SK-N-SH (cell line): ENCODE results near the gene CCDC167. TPM values are rescaled to one million over a fixed set of nuclear protein-coding genes. Genes with fewer than 3 reads are reported as not detected.

Experiments used
- CTCF ChIA-PET: fragments of 300-600, 350-600 bp; formaldehyde crosslinking; extraction: SDS; loops from one replicate; lab custom pipeline; 2021; lab: Yijun Ruan, JAX
- POLR2A ChIA-PET: fragments of 350-600 bp; sonication (Branson Sonifier 250); formaldehyde crosslinking; extraction: SDS; loops from one replicate; lab custom pipeline; 2020; ENCODE audit warnings: antibody characterized with exemption, inconsistent platforms; lab: Yijun Ruan, JAX
- DNase-seq: peaks from one replicate; pipeline ENCODE4 v3.0.0; 2012
- H2AFZ ChIP-seq: fragments of 200-600 bp; sonication (generic); 2 replicates; pipeline ENCODE4 v1.8.1; 2016; ENCODE audit warnings: antibody characterized with exemption, mild to moderate bottlenecking, low read depth
- H3F3A ChIP-seq: fragments of 200-600 bp; sonication (generic); replicated peaks from 2 replicates; pipeline ENCODE3; 2016; ENCODE audit warnings: antibody characterized with exemption, mild to moderate bottlenecking; ENCODE audit not compliant: insufficient read depth
- H3K27ac ChIP-seq, 2 experiments: fragments of 200-500 bp in 1 of 2; fragments of 200-600 bp in 1 of 2; sonication (Bioruptor generic) in 1 of 2; sonication (generic), shearing (Covaris generic) in 1 of 2; 2 replicates each; pipeline versions ENCODE4 v1.5.1 to v1.6.1; 2014 to 2016; ENCODE audit warnings: low read depth in 2 of 2, inconsistent platforms in 1 of 2, low read length in 1 of 2, mild to moderate bottlenecking in 1 of 2, mixed read lengths in 1 of 2
- H3K27me3 ChIP-seq: fragments of 200-600 bp; sonication (generic), shearing (Covaris generic); 2 replicates; pipeline ENCODE4 v1.6.1; 2016; ENCODE audit warnings: mixed run types; ENCODE audit not compliant: insufficient read depth
- H3K36me3 ChIP-seq, 2 experiments: fragments of 200-500 bp in 1 of 2; fragments of 200-600 bp in 1 of 2; sonication (Bioruptor generic) in 1 of 2; sonication (generic) in 1 of 2; replicated peaks in 1 of 2; 2 replicates each; pipeline versions ENCODE3 to v1.5.1; 2014 to 2016; ENCODE audit warnings: low read length in 1 of 2, mild to moderate bottlenecking in 1 of 2; ENCODE audit not compliant: insufficient read depth in 2 of 2, control insufficient read depth in 1 of 2
- H3K4me1 ChIP-seq, 2 experiments: fragments of 200-500 bp in 1 of 2; fragments of 200-600 bp in 1 of 2; sonication (Bioruptor generic) in 1 of 2; sonication (generic), shearing (Covaris generic) in 1 of 2; 2 replicates each; pipeline versions ENCODE4 v1.5.1 to v1.6.1; 2014 to 2016; ENCODE audit warnings: low read depth in 1 of 2, low read length in 1 of 2, mixed run types in 1 of 2; ENCODE audit not compliant: insufficient read depth in 2 of 2, control insufficient read depth in 1 of 2
- H3K4me2 ChIP-seq: fragments of 200-600 bp; sonication (generic), shearing (Covaris generic); 2 replicates; pipeline ENCODE4 v1.6.1; 2017; ENCODE audit warnings: mixed run types
- H3K4me3 ChIP-seq, 2 experiments: fragments of 200-500 bp in 1 of 2; fragments of 200-600 bp in 1 of 2; sonication (Bioruptor generic) in 1 of 2; sonication (generic), shearing (Covaris generic) in 1 of 2; 2 replicates each; pipeline versions ENCODE4 v1.5.1 to v1.8.1; 2014 to 2016; ENCODE audit warnings: low read depth in 2 of 2, inconsistent platforms in 1 of 2, low read length in 1 of 2, mild to moderate bottlenecking in 1 of 2, mixed read lengths in 1 of 2, moderate library complexity in 1 of 2
- H3K79me2 ChIP-seq: fragments of 200-600 bp; sonication (generic); 2 replicates; pipeline ENCODE4 v1.8.1; 2017; ENCODE audit warnings: mild to moderate bottlenecking; ENCODE audit not compliant: insufficient read depth
- H3K9ac ChIP-seq: fragments of 200-600 bp; sonication (generic); 2 replicates; pipeline ENCODE4 v1.6.1; 2017; ENCODE audit warnings: mixed run types
- H3K9me2 ChIP-seq: fragments of 200-600 bp; sonication (generic); 2 replicates; pipeline ENCODE4 v1.6.1; 2017; ENCODE audit warnings: mixed run types
- H3K9me3 ChIP-seq: fragments of 200-600 bp; sonication (generic); 2 replicates; pipeline ENCODE4 v1.6.1; 2017; ENCODE audit warnings: mixed run types, mild to moderate bottlenecking, moderate library complexity
- H4K20me1 ChIP-seq: fragments of 200-600 bp; sonication (generic); 2 replicates; pipeline ENCODE4 v1.6.1; 2017; ENCODE audit warnings: mild to moderate bottlenecking, mixed run types; ENCODE audit not compliant: insufficient read depth
- FOSL2 ChIP-seq: IDR thresholded peaks from 2 replicates; pipeline ENCODE4 v1.4.0; 2012; ENCODE audit warnings: low read depth, mild to moderate bottlenecking, moderate library complexity, borderline replicate concordance
- FOXM1 ChIP-seq: IDR thresholded peaks from 2 replicates; pipeline ENCODE4 v1.4.0; 2012; ENCODE audit warnings: low read depth, mild to moderate bottlenecking
- GATA2 ChIP-seq: sonication (generic); formaldehyde crosslinking; IDR thresholded peaks from 2 replicates; pipeline ENCODE4 v1.5.0; 2020; ENCODE audit warnings: mild to moderate bottlenecking, missing genetic modification reagents
- JUND ChIP-seq: IDR thresholded peaks from 2 replicates; pipeline ENCODE4 v1.4.0; 2012
- MEF2A ChIP-seq: IDR thresholded peaks from 2 replicates; pipeline ENCODE4 v1.4.0; 2012; ENCODE audit warnings: low read depth, borderline replicate concordance
- MXI1 ChIP-seq: IDR thresholded peaks from 2 replicates; pipeline ENCODE4 v1.6.1; 2012; ENCODE audit warnings: mild to moderate bottlenecking, low read depth, low read length, improper control_type of control experiment
- NRF1 ChIP-seq: IDR thresholded peaks from 2 replicates; pipeline ENCODE4 v1.6.1; 2012; ENCODE audit warnings: low read depth, mild to moderate bottlenecking, low read length
- RAD21 ChIP-seq: IDR thresholded peaks from 2 replicates; pipeline ENCODE4 v1.6.1; 2012; ENCODE audit warnings: mild to moderate bottlenecking, low read length
- RFX5 ChIP-seq: IDR thresholded peaks from 2 replicates; pipeline ENCODE4 v1.6.1; 2012; ENCODE audit warnings: mild to moderate bottlenecking, improper control_type of control experiment, low read length
- SMC3 ChIP-seq: IDR thresholded peaks from 2 replicates; pipeline ENCODE4 v1.6.1; 2012; ENCODE audit warnings: low read depth, low read length, improper control_type of control experiment
- TEAD4 ChIP-seq: IDR thresholded peaks from 2 replicates; pipeline ENCODE4 v1.4.0; 2012; ENCODE audit warnings: mild to moderate bottlenecking, borderline replicate concordance; ENCODE audit not compliant: insufficient read depth
- YY1 ChIP-seq: IDR thresholded peaks from 2 replicates; pipeline ENCODE4 v1.4.0; 2012; ENCODE audit warnings: low read depth, mild to moderate bottlenecking
- WGBS: methylation state at CpG from one replicate; pipeline ENCODE4 v1.1.6; 2017; ENCODE audit warnings: low lambda C conversion rate; 5-methylcytosine and 5-hydroxymethylcytosine counted together
- polyA plus RNA-seq, 3 experiments: library from polyadenylated mRNA; depleted of rRNA; stranded (reverse); fragments of >200 nt; gene quantifications; 2 replicates each; pipeline ENCODE4 v1.2.3, GENCODE V29; 2012
- TF ChIP-seq, protein P1 (sequence below): fragments of 200-600 bp; sonication (generic); IDR thresholded peaks from 2 replicates; pipeline ENCODE4 v1.6.1; 2017; ENCODE audit warnings: antibody characterized with exemption, mild to moderate bottlenecking, moderate library complexity
- TF ChIP-seq, protein P2 (sequence below): IDR thresholded peaks from 2 replicates; pipeline ENCODE4 v1.4.0; 2012; ENCODE audit warnings: low read depth, borderline replicate concordance

CCDC167 gene
- polyA plus RNA-seq, 1 of the 3 experiments (the other 2 are of a cell fraction) = 49.1 TPM

DNA sequence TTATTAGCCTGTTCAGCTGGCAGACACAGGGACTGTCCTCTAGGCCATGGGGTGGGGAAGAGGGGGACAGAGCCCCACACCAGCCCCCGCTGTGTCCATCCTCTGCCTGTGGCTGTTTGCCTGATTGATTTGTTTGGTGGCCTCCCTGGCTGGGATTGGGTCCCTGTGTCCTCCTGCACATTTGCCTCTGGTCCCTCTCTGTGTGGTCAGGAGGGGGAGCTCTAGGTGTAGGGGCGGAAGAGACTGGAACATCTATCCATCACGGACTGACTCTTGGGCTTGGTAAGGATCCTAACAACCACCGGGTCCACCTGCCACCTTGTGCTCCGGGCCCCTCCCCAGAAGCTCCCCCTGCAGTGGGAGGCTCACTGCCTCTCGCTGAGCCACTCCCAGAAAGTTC is 38.4 kb upstream of the CCDC167 start:
- Histone ChIP-seq H4K20me1 (no peaks in the 10 kb centered on the region), H3K4me2 (no peak overlapping the region), H3K27me3 (peaks cover 28% of the 10 kb centered on the region; the same call in 1 of the 2 replicates), H3K9me3 (no peaks in the 10 kb centered on the region), H3K36me3 (no peaks in the 10 kb centered on the region), H3F3A (no peaks in the 10 kb centered on the region), H3K79me2 (no peaks in the 10 kb centered on the region), H3K4me1 (peaks cover 0 to 24% of the 10 kb centered on the region in 2 experiments; a peak in 1 of 4 replicates), H2AFZ (no peak overlapping the region), H3K9ac (no peak overlapping the region), H3K9me2 (no peaks in the 10 kb centered on the region), H3K27ac (no peak overlapping the region), H3K4me3 (no peak overlapping the region)
- WGBS = 100% methylated on average over 1 of the region's 6 CpGs
- DNase-seq = no peak
- POLR2A ChIA-PET = interaction anchor here (0.9 kb wide), 1 partner anchor 21 kb away, joined by 4 read pairs; no protein-coding TSS in a partner anchor
- peak; percentile 44 for TF ChIP-seq SMC3
- peak; percentile 52 for TF ChIP-seq RAD21
- TF ChIP-seq, protein P1, sequence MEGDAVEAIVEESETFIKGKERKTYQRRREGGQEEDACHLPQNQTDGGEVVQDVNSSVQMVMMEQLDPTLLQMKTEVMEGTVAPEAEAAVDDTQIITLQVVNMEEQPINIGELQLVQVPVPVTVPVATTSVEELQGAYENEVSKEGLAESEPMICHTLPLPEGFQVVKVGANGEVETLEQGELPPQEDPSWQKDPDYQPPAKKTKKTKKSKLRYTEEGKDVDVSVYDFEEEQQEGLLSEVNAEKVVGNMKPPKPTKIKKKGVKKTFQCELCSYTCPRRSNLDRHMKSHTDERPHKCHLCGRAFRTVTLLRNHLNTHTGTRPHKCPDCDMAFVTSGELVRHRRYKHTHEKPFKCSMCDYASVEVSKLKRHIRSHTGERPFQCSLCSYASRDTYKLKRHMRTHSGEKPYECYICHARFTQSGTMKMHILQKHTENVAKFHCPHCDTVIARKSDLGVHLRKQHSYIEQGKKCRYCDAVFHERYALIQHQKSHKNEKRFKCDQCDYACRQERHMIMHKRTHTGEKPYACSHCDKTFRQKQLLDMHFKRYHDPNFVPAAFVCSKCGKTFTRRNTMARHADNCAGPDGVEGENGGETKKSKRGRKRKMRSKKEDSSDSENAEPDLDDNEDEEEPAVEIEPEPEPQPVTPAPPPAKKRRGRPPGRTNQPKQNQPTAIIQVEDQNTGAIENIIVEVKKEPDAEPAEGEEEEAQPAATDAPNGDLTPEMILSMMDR = peak; percentile 34
- TF ChIP-seq MEF2A = no peak
- CTCF ChIA-PET = interaction anchor here (0.8 to 6.8 kb wide), 12 partner anchors 10 to 154 kb away, joined by 3 to 63 read pairs (median 5); no protein-coding TSS in a partner anchor

- no peak overlapping the region for H2AFZ ChIP-seq
- H3K9ac ChIP-seq = no peak overlapping the region
- H3K9me2 ChIP-seq = no peaks in the 10 kb centered on the region
- H3K4me1 ChIP-seq = peaks cover 0 to 24% of the 10 kb centered on the region in 2 experiments; a peak in 1 of 4 replicates
- H3K79me2 ChIP-seq = no peaks in the 10 kb centered on the region
- CTCF ChIA-PET = interaction anchor here (0.8 to 6.8 kb wide), 11 partner anchors 11 to 154 kb away, joined by 3 to 63 read pairs (median 6); no protein-coding TSS in a partner anchor
- whole genome bisulfite sequencing = 62% methylated on average over 5 of the region's 5 CpGs
- no peaks in the 10 kb centered on the region for H3K9me3 ChIP-seq
- no peak for TF ChIP-seq RAD21
- TF ChIP-seq, protein P2, sequence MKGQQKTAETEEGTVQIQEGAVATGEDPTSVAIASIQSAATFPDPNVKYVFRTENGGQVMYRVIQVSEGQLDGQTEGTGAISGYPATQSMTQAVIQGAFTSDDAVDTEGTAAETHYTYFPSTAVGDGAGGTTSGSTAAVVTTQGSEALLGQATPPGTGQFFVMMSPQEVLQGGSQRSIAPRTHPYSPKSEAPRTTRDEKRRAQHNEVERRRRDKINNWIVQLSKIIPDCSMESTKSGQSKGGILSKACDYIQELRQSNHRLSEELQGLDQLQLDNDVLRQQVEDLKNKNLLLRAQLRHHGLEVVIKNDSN = no peak
- no peak for TF ChIP-seq YY1
- TF ChIP-seq, protein P1 = no peak
- TF ChIP-seq FOSL2 = no peak
- TF ChIP-seq NRF1 = no peak
- TF ChIP-seq GATA2 (CRISPR knock-in tag) = no peak
- no peak for TF ChIP-seq FOXM1
- no peak for TF ChIP-seq RFX5
- no peak for TF ChIP-seq JUND
- TF ChIP-seq MXI1 = no peak
- TF ChIP-seq TEAD4 = no peak
- TF ChIP-seq MEF2A = no peak
- DNase-seq = no peak
- no peaks in the 10 kb centered on the region for H3K36me3 ChIP-seq
- H3K27ac ChIP-seq = no peak overlapping the region
- peaks cover 28% of the 10 kb centered on the region; the same call in 1 of the 2 replicates for H3K27me3 ChIP-seq
- H3K4me3 ChIP-seq = no peak overlapping the region
- POLR2A ChIA-PET = interaction anchor here (0.9 kb wide), 1 partner anchor 21 kb away, joined by 4 read pairs; no protein-coding TSS in a partner anchor
- H3K4me2 ChIP-seq = no peak overlapping the region
- H4K20me1 ChIP-seq = no peaks in the 10 kb centered on the region
- H3F3A ChIP-seq = no peaks in the 10 kb centered on the region
Observed at GRCh38 chr6:37537548-37537947, 37.9 kb upstream of the CCDC167 start.
